KBM-7 (cell line): ENCODE data around the gene INPP4A.

Experiments used
- DNase-seq: peaks from one replicate; pipeline ENCODE4 v3.0.0-alpha.2; 2015
- in situ Hi-C: fragments of 300-500 bp; cut with MboI; formaldehyde crosslinking; loops from 2 replicates; pipeline ENCODE4 v1.14.3; 2020; ENCODE audit warnings: low sequenced_read_pairs, low pct_unique_long_range_greater_than_20kb, mixed read lengths

INPP4A gene

GRCh38 chr2:98528349-98528748 lies 83.7 kb downstream of the INPP4A start:
- in situ Hi-C loops, result no loop called here
- no peak for DNase-seq

GRCh38 chr2:98530114-98530513 lies 85.5 kb downstream of the INPP4A start:
- no peak for DNase-seq
- in situ Hi-C loops, result no loop called here

GRCh38 chr2:98532756-98533155 lies 88.1 kb downstream of the INPP4A start:
- in situ Hi-C loops, result no loop called here
- DNase-seq, result no peak

- in situ Hi-C loops, result no loop called here
- DNase-seq, result no peak
These were observed 88.9 kb downstream of the INPP4A start for GRCh38 chr2:98533547-98533946.

- DNase-seq, result no peak
- in situ Hi-C loops, result no loop called here
These were observed 90.1 kb downstream of the INPP4A start for GRCh38 chr2:98534761-98535160.

GRCh38 chr2:98535971-98536677 lies 91.5 kb downstream of the INPP4A start:
- in situ Hi-C loops, result no loop called here
- no peak for DNase-seq

GRCh38 chr2:98537390-98538126 lies 92.9 kb downstream of the INPP4A start:
- in situ Hi-C loops, result no loop called here
- DNase-seq, result no peak

GRCh38 chr2:98538280-98539041 lies 93.8 kb downstream of the INPP4A start:
- in situ Hi-C loops, result no loop called here
- no peak for DNase-seq

GRCh38 chr2:98539056-98539735 lies 94.5 kb downstream of the INPP4A start:
- in situ Hi-C loops, result no loop called here
- no peak for DNase-seq

GRCh38 chr2:98540536-98540935 lies 95.9 kb downstream of the INPP4A start:
- no peak for DNase-seq
- in situ Hi-C loops, result no loop called here

GRCh38 chr2:98541489-98541888 lies 96.8 kb downstream of the INPP4A start:
- in situ Hi-C loops, result no loop called here
- no peak for DNase-seq

GRCh38 chr2:98541906-98542305 lies 97.2 kb downstream of the INPP4A start:
- in situ Hi-C loops, result no loop called here
- DNase-seq, result peak; percentile 8

GRCh38 chr2:98543214-98543613 lies 98.6 kb downstream of the INPP4A start:
- DNase-seq, result no peak
- in situ Hi-C loops, result no loop called here

GRCh38 chr2:98543842-98544241 lies 99.2 kb downstream of the INPP4A start:
- in situ Hi-C loops, result no loop called here

GRCh38 chr2:98545591-98545990 lies 100.9 kb downstream of the INPP4A start:
- in situ Hi-C loops, result no loop called here
- no peak for DNase-seq

More at GRCh38 chr2:98543842-98544241, 99.2 kb downstream of the INPP4A start:
- no peak for DNase-seq

GRCh38 chr2:98546186-98546585 lies 101.5 kb downstream of the INPP4A start:
- no peak for DNase-seq
- in situ Hi-C loops, result no loop called here

- in situ Hi-C loops, result no loop called here
- DNase-seq, result peak; percentile 65
These were observed 102.6 kb downstream of the INPP4A start for GRCh38 chr2:98547092-98547790.

GRCh38 chr2:98548920-98549818 lies 104.5 kb downstream of the INPP4A start:
- DNase-seq, result no peak
- in situ Hi-C loops, result no loop called here
